Measurements from ENCODE around the gene NRCAM. TPM values are rescaled to one million over a fixed set of nuclear protein-coding genes. Genes with fewer than 3 reads are reported as not detected.

NRCAM gene
- total and polyA plus RNA-seq, 2 of the 8 experiments (the other 6 are each of a cell fraction or from before 2014, with no cell fraction given), result 2.7 to 3.8 TPM

- no peak overlapping the region for H4K8ac ChIP-seq (ENCODE audit: extremely low read depth, insufficient read depth, low read length)
- H2AK5ac ChIP-seq (ENCODE audit: low read depth, low read length), result no peak overlapping the region
- H3K18ac ChIP-seq (ENCODE audit: extremely low read depth, low read length), result no peak overlapping the region
- WGBS, 2 experiments (ENCODE audit: extremely low coverage in 1 of 2, insufficient coverage in 1 of 2, insufficient read length in 1 of 2, insufficient replicate concordance in 2 of 2, low coverage in 1 of 2, low lambda C conversion rate in 2 of 2, missing lambda C conversion rate in 1 of 2), result 93% methylated on average over 3 of the region's 3 CpGs; no CpG with 5 or more reads in 1 of the 2 experiments
- no peak overlapping the region for H3K23ac ChIP-seq (ENCODE audit: insufficient read length)
- no peaks in the 10 kb centered on the region for H3K23me2 ChIP-seq (ENCODE audit: low read depth, low read length)
- no peaks in the 10 kb centered on the region for H3K36me3 ChIP-seq (ENCODE audit: control insufficient read depth in 2 of 4, insufficient read depth in 4 of 4, low read length in 3 of 4)
- no peak overlapping the region for H3K9ac ChIP-seq (replicated peaks in 1 of 4; ENCODE audit: extremely low read depth in 1 of 4, low read depth in 3 of 4, low read length in 3 of 4)
- no peak overlapping the region for H3K4me3 ChIP-seq (ENCODE audit: extremely low read depth in 1 of 4, insufficient read depth in 2 of 4, low read depth in 3 of 4, low read length in 4 of 4)
- TF ChIP-seq CEBPB (IDR thresholded peaks at IDR 0.05; ENCODE audit: low read depth, low read length) (peak; percentile 39; the same call in 1 of the 2 replicates), SAP30 (IDR thresholded peaks at IDR 0.05; ENCODE audit: insufficient read depth, insufficient replicate concordance, low read length) (no peak)
- H3K9me3 ChIP-seq (ENCODE audit: insufficient read depth in 2 of 2, low read depth in 1 of 2, low read length in 1 of 2), result no peaks in the 10 kb centered on the region
- H2BK12ac ChIP-seq (ENCODE audit: low read depth, low read length), result no peak overlapping the region
- POLR2A ChIA-PET (ENCODE audit: partially characterized antibody), result no interaction called here
- H3K4ac ChIP-seq (replicated peaks; ENCODE audit: insufficient read length, low read depth, low read length), result no peak overlapping the region
- DNase-seq (ENCODE audit: low read depth in 1 of 2, low spot score in 2 of 2) (no peak), FAIRE-seq (no peak)
- no peak overlapping the region for H3K4me2 ChIP-seq (ENCODE audit: insufficient read depth in 1 of 2, low read depth in 2 of 2, low read length in 2 of 2)
- no peaks in the 10 kb centered on the region for H3K27me3 ChIP-seq (replicated peaks in 1 of 4; ENCODE audit: control insufficient read depth in 3 of 4, extremely low read depth in 1 of 4, insufficient read depth in 3 of 4, low read length in 3 of 4)
- no peaks in the 10 kb centered on the region for H4K20me1 ChIP-seq (replicated peaks in 1 of 2; ENCODE audit: control insufficient read depth in 1 of 2, insufficient read depth in 2 of 2, low read length in 2 of 2)
- no peak overlapping the region for H2AFZ ChIP-seq (ENCODE audit: low read length)
- no peak overlapping the region for H3K56ac ChIP-seq (replicated peaks; ENCODE audit: insufficient read length, low read depth, low read length)
- H3K79me1 ChIP-seq (ENCODE audit: low read depth, low read length), result no peaks in the 10 kb centered on the region
- no peak overlapping the region for H4K91ac ChIP-seq (replicated peaks; ENCODE audit: insufficient read length, low read length)
- H2BK20ac ChIP-seq (ENCODE audit: low read length), result no peak overlapping the region
- no peak overlapping the region for H3K14ac ChIP-seq (ENCODE audit: insufficient read length)
- H3K27ac ChIP-seq (ENCODE audit: low read depth, low read length), result no peak overlapping the region
- CTCF ChIA-PET (ENCODE audit: partially characterized antibody), result interaction anchor here (1.0 to 1.6 kb wide), 3 partner anchors 12 to 21 kb away, joined by 3 to 4 read pairs (median 3); no protein-coding TSS in a partner anchor
- H2BK120ac ChIP-seq (replicated peaks; ENCODE audit: low read depth, low read length), result no peak overlapping the region
- no peaks in the 10 kb centered on the region for H3K4me1 ChIP-seq (replicated peaks in 1 of 4; ENCODE audit: control insufficient read depth in 3 of 4, insufficient read depth in 4 of 4, low read length in 3 of 4)
- no peak overlapping the region for H2BK5ac ChIP-seq (ENCODE audit: low read depth, low read length)
- H4K5ac ChIP-seq (ENCODE audit: insufficient read length, low read depth, low read length), result no peak overlapping the region
- H2BK15ac ChIP-seq (ENCODE audit: low read length), result no peak overlapping the region
- H3K79me2 ChIP-seq (ENCODE audit: control insufficient read depth in 1 of 2, insufficient read depth in 2 of 2, low read length in 2 of 2), result no peaks in the 10 kb centered on the region
Observed at GRCh38 chr7:108120933-108121332, 335.3 kb downstream of the NRCAM start.

All from H1 (cell line).